GM18520 (cell line): ENCODE data around the gene MMP12.
A peak's percentile ranks its signal among the peaks of the same experiment; 100 is the strongest.
"Not testable (repeated sequence)": the region's sequence is repeated elsewhere in the genome, so short reads cannot be mapped to it uniquely, and the experiment has no call there.

Experiments used
- ATAC-seq: cut with Tn5 transposase; IDR thresholded peaks from one replicate; pipeline ENCODE4 v1.9.1; 2021; ENCODE audit not compliant: unreplicated experiment

The MMP12 gene

DNA sequence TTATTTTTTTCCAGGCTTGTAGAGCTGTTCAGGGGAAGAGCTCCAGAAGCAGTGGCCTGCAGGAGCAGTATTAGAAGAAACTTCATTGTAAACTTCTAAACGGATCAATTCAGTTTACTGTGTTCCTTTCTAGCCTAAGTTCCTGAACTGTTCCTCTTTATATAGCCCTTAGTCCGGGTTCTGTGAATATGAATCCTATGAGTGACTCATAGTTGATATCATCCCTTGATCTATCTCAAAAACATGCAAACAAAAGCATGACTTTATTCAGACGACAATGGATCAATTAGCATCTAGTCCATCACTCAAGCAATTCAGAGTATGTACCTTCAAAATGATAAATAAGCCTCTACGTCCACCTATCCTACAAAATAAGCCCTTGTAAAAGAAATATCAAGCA, at the start of gene MMP12:
Gene MMP12, minus strand, starts transcription at position 131 of the 400 bp plus-strand sequence. Its CDS starts 45 bp downstream, at position 86.
- ATAC-seq = no peak

DNA sequence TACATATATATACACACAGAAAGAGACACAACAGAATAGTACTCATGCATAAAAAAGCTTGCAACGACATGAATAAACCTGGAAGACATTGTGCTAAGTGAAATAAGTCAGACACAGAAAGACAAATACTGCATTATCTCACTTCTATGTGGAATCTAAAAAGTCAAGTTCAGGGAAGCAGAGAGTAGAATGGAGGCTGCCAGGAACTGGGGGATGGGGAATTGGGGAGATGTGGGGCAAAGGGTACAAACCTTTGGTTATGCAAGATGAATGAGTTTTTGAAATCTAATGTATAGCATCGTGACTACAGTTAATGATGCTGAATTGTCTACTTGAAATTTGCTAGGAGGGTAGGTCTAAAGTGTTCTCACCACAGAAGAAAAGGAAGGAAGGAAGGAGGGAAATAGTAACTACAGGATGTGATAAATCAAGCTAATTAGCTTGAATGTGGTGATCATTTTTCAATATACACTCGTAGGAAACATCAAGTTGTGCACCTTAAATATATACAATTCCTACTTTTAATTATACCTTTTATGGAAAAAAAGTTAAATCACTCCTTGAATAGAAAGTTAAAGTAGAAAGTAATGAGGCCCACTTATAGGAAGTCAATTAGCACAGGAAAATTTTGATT, 46.9 kb upstream of the MMP12 start:
- no peak for ATAC-seq

GRCh38 chr11:102920118-102920684, 45.4 kb upstream of the MMP12 start:
- peak; percentile 62 for ATAC-seq

DNA sequence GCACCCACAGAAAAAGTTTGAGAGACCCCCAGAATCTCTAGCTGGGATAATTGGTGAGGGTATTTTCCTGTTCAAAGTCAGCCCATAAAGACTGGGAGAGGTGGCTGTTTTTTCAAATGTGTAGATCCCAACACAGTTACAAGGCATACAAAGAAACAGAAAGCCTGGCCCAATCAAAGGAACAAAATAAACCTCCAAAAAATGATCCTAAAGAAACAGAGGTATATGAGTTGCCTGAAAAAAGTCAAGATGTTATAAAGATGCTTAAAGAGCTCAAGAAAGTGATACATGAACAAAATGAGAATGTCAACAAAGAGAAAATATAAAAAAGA, 40.2 kb upstream of the MMP12 start:
- ATAC-seq = no peak

GRCh38 chr11:102914238-102915043, 39.7 kb upstream of the MMP12 start:
- ATAC-seq = no peak

DNA sequence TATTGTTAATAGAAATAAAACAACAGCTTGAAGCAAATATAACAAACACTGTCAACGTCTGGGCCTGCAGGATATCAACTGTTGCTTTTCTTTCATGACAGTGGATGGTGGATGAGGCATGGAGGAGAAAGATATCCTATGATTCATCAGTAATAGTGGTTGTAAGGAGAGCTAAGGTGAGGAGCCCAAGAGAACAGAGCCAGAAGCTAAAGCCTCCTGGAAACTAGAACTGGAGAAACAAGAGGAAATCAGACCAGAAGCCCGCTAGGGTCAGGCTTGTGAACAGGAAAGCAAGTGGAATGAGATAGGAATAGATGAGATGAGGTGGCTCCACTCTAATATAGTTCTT, 37.7 kb upstream of the MMP12 start:
- no peak for ATAC-seq

GRCh38 chr11:102911758-102912481, 37.1 kb upstream of the MMP12 start:
- no peak for ATAC-seq

GRCh38 chr11:102905848-102906247, 31.1 kb upstream of the MMP12 start:
- not testable (repeated sequence) for ATAC-seq

- not testable (repeated sequence) for ATAC-seq
Observed at GRCh38 chr11:102903895-102904294, 29.1 kb upstream of the MMP12 start.

DNA sequence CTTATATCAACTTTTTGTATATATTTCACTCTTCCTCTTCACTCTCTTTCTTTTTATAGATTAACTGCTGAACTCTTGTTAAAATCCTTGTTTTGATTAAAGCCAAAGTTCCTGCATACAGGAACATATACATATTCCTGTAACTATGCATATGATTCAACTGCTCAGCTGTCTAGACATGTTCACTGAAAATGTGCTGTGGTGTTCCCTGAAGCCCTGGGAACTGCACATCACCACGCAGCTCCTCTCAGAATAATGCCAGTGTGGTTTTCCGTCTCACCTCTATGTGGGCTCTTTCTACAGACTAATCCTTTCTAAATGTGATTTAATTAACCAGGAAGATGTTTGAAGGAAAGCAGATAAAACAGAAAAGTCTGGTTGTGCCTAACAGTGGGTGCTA, 25.6 kb upstream of the MMP12 start:
- ATAC-seq = no peak

GRCh38 chr11:102891736-102892135, 17.0 kb upstream of the MMP12 start:
- ATAC-seq = no peak

- no peak for ATAC-seq
Observed at GRCh38 chr11:102886999-102887398, 12.2 kb upstream of the MMP12 start.

GRCh38 chr11:102883141-102883540, 8.4 kb upstream of the MMP12 start:
- peak; percentile 5 for ATAC-seq

DNA sequence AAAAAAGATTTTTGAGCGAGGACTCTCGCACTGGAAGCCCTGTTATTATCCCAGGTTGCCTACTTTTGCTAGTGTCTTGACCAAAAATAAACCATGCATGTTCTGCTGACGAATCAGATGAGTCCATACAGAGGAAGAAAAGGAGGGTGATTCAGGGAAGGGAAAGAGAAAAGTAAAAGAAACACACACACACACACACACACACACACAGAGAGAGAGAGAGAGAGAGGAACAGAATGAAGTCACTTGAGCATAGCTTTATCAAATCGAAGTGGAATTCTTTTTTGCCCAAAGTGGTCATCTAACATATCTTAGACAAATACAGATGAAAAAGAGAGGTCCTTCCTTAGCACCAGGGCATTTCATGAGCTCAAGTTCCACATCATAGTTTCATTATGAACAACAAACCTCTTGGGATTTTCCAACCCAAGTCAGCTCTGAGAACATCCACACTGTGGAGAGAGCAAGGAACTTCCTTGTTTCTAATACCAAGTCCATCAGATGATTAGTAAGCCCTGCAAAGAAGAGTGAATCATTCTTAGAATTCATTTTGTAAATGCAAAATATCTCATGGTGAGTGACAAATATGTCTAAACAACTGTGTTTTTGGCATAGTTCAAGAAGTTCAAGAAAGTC, 7.7 kb upstream of the MMP12 start:
- ATAC-seq = peak; percentile 75

DNA sequence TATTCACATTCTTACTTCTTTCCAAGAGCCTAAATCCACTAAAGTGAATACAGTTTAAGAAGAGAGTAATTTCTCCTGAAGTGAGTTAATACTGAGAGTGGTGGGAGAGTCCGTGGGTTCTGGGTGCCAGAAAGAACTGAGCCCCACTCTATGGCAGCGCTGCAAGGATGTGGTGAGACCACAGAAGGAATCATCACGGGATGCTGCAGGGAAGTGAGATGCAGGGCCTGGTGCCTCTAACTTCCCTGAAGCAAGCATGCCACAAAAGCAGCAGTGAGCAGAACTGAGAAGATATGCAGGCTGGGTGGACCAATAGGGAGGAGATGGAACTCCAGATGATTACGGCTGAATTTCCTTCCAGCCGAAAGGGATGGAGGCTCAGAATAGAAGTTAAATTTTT, 5.0 kb upstream of the MMP12 start:
- no peak for ATAC-seq

- ATAC-seq = no peak
Observed at GRCh38 chr11:102878595-102878994, 3.8 kb upstream of the MMP12 start.

- not testable (repeated sequence) for ATAC-seq
Observed at GRCh38 chr11:102869354-102869964, 5.3 kb downstream of the MMP12 start.

DNA sequence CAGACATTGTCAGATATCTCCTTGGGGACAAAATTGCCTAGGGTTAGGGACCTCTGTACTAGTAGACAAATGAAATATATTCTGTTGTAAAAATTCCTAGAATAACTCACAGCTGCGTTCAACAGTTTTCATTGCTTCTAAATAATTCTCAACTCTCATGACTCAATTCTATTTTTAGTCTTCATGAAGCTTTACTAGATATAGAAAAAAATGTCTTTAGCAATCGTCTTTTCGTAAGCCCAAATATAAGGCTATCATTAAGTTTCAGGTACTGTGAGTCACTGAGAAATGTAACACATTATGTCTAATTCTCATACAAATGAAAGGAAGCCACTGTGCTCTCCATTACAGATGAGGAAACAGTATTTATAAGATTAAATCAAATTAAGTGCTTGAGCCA, 6.4 kb downstream of the MMP12 start:
- ATAC-seq = no peak

DNA sequence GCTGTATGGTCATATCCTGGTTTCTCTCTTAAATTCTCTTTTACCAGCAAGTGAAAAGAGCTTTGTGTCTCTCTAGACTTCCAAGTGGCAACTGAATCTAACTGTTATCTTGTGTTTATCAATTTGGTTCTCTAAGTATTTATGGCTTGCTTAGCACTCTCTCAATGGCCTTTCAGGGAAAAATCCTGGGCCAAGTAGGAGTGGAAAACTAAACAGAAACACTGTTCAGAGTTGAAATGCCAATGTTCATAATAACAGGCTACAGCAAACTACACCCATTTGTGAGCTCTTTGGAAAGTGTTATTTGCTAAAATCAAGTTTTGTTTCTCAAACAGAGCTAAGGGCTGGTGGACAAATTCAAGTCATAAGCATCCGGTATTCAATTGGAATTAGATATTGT, 10.1 kb downstream of the MMP12 start:
- ATAC-seq = no peak

- no peak for ATAC-seq
Observed at GRCh38 chr11:102853956-102854355, 20.8 kb downstream of the MMP12 start.

GRCh38 chr11:102853055-102853454, 21.7 kb downstream of the MMP12 start:
- ATAC-seq = no peak
